NCI-H146 (cell line): ENCODE measurements around the gene AFDN.

Experiments used
- DNase-seq: peaks from one replicate; lab custom pipeline; 2025; lab: John Stamatoyannopoulos, UW

Gene AFDN

DNA sequence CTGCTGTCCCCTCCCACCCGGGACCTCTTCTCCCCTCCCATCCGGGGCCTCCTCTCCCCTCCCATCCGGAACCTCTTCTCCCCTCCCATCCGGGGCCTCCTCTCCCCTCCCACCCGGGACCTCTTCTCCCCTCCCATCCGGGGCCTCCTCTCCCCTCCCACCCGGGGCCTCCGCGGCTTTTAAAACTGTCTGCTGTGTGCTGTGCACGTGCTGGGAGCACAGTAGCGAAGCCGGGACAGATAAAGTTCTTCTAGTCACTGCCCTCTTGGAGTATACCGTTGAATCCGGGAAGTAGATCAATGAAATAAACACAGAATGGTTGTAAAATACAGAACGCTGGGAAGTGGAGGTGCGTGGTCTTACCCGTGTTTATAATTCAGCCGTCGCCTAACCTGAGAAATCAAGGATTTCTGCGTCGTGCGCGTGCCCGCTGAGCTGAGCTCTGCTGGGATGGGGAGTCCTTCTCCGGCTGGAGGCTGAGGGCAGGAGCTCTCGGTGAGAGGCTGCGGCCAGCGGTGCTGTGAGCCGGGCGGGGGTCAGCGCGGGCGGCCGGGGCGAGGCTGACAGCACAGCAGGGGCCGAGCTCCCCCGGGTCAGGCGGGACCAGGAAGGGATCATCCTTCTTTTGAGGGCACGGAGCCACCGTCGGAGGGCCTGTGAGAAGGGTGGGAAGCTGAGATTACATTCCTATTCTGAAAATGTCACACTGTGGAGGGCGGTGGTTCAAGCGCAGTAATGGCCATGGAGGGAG lies 151.2 kb downstream of the AFDN start:
- no peak for DNase-seq

DNA sequence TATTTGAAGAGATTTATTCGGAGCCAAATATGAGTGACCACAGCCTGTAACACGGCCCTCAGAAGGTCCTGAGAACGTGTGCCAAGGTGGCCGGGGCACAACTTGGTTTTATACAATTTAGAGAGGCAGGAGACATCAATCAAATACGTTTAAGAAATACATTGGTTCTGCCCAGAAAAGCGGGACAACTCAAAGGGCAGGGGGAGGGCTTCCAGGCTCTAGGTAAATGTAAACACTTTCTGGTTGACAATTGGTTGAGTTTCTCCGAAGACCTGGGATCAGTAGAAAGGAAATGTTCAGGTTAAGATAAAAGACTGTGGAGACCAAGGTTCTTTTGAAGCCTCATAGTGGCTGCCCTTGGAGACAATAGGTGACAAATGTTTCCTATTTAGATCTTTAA lies 151.9 kb downstream of the AFDN start:
- DNase-seq: no peak

DNA sequence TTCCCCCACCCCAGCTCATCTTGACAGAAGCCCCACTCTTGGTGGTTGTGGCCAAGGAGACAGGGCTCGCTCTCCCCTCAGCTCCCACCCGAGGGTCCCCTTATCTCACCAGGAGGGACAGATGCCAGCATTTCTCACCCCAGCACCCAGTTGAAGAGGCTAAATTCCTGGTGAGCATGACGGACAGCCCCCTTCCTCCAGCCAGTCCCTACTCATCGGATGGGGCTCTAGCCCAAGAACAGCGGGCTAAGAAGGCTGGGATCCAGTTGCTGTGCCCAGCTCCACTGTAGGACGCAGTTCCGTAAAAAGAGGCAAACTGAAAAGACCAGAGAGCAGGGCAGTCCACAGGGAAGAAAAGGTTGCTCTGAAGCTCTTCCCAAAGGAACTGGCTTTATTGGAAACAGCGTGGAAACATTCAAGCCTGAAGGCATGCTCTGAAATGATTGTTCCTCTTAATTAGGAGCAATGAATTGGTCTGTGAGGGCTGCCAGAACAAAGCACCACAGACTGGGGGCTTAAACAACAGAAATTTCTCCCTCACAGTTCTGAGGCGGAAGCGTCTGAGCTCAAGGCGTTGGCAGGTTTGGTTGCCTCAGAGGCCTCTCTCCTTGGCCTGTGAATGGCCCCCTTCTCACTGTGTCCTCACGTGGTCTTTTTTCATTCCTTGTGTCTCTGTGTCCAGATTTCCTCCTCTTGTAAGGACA lies 152.9 kb downstream of the AFDN start:
- DNase-seq: no peak

DNA sequence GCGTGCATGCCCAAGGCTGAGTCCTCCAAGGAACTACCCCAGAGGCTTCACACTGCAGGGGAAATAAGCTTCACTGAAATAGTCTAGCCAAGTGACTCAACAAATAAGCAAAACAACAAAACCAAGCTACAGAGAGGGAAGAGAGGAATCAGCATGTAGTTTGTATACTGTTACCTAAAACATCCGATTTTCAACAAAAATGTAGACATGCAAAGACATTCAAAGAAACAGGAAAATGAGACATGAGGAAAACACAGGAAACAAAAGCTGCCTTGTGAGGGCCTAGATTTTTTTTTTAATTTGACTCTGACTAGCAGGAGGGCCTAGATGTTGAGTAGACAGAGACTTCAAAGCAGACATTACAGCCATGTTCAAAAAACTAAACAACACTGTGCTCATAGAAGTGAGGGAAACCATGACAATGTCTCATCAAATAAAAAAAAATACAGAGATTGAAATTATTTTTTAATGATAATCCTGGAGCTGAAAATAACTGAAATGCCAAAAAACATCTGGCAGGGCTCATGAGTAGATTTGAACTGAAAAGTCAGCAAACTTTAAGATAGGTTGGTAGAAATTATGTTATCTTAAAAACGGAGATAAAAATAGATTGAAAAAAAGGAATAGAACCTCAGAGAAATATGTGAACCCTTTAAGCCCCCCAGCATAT lies 154.3 kb downstream of the AFDN start:
- no peak for DNase-seq

DNA sequence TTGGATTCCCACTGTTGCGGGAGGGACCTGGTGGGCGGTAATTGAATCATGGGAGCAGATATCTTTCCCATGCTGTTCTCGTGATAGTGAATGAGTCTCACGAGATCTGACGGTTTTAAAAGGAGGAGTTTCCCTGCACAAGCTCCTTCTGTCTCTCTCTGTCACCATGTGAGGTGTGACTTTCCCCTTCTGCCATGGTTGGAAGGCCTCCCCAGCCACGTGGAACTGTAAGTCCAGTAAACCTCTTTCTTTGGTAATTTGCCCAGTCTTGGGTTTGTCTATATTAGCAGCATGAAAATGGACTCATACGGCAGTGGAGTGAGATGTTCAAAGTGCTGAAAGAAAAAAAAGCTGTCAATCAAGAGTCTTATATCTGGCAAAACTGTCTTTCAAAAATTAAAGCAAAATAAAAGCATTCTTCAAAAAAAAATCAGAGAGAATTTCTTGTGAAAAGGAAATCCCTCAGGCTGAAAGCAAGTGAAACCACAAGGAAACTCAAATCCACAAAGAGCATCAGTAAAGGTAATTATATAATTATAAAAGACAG lies 155.3 kb downstream of the AFDN start:
- DNase-seq: no peak

DNA sequence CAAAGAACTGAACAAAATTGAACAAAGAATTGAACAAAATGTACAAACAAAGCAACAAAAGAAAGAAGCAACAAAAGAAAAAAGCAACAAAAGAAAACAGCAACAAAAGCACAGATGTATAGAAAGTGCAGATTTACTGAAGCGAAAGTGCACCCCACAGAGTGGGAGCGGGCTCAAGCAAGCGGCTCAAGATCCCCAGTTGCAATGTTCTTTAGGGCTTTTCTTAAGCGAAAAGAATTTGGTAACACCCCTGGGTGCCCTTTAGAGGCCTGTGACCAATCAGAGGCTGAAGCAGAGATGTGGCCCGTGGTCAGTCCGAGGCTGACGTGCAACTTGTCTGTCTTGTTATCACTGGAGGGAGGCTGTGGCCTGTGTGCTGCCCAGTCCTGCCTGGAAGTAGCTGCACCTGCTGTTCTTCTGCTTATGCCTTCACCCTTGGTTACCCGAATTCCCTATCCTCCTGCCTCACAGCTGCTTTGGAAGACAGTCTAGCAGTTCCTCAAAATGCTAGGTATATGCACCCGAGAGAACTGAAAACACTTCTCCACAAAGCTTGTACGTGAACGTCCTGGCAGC lies 157.5 kb downstream of the AFDN start:
- no peak for DNase-seq

DNA sequence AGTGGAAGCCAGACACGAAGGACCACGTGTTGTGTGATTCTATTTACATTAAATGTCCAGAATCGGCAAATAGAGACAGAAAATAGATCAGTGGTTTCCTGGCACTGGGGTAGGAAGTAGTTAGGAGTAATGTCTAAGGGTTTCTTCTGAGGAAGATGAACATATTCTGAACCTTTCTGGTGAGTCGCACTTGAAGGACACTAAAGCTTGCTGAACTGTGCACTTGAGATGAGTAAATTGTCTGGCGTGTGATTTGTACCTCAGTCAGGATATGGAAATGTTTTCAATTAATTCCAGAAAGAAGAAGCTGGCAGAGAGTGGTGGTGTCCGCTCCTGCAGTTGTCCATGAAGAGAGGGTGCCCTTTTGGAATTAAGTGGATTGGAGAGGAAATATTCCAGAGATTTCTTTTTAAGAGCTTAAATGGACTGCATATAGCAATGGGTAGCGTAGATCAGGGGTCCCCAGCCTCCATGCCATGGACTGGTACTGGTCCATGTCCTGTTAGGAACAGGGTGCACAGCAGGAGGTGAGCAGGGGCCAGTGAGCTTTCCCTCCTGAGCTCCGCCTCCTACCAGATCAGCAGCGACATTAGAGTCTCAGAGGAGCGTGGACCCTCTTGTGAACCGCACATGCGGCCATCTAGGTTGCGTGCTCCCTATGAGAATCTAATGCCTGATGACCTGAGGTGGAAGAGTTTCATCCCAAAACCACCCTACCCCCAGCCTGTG lies 158.3 kb downstream of the AFDN start:
- no peak for DNase-seq

DNA sequence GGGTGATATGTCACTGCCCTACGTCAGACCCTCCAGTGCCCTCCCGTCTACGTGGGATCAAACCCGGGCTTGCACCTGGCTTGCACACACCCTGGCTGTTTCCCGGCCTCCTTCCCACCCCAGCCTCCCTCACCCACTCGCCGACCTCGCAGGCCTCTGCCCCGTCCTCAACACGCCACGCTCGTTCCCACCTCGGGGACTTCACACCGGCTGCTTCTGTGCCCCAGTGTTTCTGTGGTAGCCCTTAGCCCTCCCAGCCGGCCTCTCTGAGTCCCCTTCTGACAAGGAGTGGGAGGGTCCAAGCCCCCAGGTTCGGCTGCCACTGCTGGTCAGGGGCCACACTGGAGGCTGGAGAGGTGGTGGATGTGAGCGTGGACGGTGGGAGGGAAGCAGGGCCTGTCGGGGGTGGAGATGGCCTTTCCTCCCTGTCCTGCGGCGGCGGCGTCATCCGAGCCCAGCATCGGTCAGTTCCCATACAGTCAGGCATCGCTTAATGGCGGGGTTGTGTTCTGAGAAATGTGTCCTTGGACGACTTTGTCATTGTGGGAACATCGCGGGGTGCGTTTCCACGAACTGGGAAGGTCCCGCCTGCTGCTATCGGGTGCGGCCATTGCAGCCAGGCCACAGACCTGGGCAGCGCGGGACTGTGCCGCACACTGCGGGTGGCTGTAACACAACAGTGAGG lies 159.3 kb downstream of the AFDN start:
- DNase-seq: no peak

DNA sequence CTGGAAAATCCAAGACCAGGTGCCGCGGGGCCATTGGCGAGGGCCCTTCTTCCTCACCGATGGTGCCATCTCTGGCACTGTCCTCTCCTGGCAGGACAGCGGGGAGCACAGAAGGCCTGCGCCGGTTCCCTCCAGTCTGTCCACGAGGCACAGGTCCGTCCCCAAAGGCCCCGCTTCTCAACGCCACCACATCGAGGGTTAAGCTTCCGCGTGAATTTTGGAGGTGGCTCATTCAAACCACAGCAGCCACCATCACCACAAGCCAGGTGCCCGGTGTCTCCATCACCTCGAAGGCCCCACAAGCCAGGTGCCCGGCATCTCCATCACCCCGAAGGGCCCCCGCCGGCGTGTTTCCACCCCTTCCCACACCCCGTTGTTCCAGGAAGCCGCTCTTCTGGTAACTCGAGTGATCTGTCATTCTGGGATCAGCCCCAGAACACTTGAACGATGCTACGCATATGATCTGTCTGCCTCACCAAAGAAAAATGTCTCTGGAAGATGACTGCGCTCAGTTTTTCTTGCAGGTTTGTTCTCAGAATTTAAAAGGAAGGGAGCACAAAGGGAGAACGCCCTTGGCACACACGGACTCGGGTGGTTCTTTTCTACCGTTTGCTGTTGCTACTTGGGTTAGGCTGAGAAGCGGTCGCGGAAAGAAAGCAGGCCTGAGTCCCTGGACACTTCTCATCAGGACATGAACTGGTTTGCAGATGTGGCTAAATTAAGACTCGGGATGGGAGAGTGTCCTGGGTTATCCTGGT lies 160.9 kb downstream of the AFDN start:
- DNase-seq: no peak

DNA sequence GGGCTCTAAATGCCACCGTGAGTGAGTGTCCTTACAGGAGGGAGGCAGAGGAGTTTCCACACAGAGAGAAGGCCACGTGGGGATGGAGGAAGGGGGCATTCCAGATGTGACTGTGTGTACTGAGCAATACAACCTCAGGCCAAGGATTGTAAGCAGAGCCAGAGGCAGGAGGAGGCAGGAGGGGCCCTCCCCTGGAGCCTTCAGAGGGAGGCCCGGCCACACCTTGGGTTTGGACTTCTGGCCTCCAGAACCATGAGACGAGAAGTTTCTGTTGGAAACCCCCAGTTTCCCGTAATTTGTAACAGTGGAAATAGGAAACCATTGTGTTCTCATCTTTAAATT lies 161.4 kb downstream of the AFDN start:
- no peak for DNase-seq

DNA sequence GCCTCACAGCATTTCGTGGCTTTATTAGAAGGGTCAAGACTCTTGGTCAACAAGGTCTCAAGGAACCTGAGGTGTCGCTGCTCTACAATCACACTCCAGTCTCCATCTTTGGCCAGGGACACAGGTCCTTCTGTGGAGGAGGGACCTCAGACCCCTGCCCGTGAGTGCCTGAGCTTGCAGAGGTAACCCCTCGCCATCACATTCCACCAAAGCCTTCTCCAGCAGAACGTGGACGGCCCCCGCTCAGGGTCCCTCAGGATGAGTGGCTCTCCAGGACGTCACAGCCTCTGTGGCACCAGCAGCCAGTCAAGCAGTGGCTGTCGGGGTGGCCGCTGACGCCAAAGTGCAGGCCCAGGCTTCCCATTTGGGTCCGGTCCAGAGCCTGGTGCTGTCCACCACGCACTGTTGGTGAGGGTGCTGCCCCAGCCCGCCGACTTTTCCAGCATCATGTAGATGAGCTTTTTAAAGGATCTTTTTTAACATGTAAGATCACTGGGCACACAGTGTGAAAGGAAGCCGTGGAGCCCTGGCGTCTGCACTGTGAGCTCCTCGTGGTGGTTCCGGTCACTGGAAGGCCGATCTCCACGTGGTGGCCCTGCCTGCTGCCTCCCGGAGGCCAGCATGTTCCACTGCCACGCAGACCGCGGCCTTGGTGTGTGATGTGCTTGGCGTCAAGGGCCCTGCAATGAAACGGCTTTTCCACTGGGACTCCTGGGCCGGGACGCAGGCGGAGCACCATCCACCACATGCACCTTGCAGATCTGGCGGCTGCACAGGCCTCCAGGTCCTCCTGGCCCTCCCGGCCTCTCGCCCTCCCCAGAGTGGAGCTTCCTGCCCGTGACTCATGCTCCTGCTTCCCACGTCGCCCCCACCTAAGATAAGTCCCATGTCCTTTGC lies 162.5 kb downstream of the AFDN start:
- no peak for DNase-seq

DNA sequence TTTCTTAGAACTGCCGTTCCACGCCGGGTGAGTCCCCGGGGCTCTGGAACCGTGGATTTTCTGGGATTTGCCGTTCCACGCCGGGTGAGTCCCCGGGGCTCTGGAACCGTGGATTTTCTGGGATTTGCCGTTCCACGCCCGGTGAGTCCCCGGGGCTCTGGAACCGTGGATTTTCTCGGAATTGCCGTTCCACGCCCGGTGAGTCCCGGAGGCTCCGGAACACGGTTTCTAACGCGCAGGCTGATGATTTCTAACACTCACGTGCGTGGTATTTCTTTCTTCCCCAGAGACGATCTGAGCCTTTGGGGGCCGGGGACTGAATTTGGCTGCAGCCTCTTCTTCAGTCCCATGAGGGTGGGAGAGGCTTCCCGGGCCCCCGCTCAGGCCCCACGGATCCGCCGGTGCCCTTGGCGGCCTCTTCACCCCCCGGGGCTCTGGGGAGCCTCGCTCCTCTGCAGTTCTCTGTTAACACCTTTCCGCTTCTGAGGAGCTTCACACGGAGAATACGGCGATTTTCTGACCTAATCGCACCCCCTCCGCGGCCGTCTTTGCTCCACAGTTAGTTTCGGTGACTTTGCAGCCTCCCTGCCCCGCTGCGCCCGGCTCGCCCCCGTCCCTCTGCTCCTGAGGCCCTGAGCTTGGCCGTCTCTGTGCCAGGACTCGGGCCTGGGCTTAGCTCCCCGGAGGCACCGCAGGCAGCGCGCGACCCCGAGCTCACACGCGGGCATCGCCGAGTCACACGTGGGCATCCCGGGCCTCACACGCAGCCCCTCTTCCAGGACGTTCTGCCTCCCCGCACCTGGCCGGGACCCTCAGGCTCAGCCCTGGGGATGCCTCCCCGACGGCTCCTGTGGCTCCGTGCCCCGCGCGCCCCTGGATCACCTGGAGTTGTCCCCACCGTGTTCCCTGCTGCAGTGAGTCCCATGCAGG lies 163.6 kb downstream of the AFDN start:
- no peak for DNase-seq

DNA sequence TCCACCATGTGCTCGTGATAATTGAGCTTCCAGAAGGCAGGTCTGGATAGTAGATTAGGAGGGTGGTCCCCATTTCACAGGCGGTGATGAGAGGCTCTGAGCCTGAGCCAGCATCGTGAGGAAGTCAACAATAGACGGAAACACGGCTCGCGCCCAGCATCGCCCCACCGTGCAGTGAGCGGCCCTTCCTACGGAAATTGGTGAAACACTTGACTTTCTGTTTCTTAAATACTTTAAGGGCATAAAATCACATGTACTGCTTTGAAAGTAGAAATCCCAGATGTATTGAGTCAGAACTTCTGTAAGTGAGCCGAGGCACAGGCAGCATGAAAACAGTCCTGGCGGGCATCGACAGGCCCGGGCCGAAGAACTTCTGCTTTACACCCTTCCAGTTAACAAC lies 166.5 kb downstream of the AFDN start:
- no peak for DNase-seq

DNA sequence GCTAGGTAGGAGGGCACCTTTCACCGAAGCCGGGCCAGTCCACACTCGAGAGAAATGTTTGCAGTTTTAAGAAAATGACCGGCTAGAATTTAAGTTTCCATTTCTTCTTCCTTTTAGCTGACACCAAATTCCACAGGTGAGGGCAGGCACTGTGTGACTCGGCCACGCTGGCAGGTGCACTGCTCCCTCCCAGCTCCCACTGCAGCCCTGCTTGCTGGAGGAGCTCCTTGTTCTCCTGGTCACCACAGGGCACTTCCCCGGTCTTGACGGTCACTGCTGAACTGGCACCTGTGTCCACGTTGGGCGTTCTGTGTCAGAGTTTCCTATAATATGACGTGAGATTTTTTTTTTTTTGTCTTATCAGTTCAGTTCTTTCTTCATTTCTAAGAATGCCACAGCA lies 167.1 kb downstream of the AFDN start:
- DNase-seq: no peak

DNA sequence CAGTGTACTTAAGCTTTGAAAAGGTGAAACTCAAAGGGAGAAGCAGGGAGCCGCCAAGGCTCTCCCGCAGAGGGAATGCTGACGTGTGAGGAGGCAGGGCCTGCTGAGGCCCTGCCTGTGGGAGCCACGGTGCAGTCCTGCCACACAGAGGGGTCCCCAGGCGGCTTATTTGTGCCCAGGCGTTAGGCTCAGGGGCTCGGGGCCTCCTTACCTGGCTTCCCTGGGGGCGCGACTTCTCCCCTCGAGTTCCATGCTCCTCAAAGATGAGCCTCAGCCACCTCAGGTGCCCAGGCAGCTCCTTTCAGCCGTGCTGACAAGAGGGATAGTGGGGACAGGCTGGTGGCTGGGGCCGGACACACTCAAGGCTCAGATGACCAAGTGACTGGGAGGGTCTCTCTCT lies 168.6 kb downstream of the AFDN start:
- no peak for DNase-seq

DNA sequence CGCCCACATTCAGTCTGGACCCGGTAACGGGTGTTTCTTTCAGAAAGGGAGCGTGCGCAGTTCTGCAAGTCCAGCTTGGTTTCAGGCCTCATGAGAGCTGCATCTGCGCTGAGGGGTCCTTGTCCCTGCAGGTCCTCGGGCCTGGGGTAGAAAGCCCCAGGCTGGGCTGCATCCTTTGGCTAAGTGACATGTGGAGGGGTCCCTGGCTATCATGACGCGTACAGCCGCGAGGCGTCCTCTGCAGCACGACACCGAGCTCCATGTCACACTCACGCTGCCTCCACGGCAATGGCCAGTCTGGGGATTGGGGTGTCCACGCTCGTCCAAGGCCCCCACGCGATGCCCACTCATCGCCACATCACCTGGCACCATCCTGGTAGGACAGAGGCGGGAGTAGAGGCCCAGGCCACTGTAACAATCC lies 169.0 kb downstream of the AFDN start:
- DNase-seq: no peak

DNA sequence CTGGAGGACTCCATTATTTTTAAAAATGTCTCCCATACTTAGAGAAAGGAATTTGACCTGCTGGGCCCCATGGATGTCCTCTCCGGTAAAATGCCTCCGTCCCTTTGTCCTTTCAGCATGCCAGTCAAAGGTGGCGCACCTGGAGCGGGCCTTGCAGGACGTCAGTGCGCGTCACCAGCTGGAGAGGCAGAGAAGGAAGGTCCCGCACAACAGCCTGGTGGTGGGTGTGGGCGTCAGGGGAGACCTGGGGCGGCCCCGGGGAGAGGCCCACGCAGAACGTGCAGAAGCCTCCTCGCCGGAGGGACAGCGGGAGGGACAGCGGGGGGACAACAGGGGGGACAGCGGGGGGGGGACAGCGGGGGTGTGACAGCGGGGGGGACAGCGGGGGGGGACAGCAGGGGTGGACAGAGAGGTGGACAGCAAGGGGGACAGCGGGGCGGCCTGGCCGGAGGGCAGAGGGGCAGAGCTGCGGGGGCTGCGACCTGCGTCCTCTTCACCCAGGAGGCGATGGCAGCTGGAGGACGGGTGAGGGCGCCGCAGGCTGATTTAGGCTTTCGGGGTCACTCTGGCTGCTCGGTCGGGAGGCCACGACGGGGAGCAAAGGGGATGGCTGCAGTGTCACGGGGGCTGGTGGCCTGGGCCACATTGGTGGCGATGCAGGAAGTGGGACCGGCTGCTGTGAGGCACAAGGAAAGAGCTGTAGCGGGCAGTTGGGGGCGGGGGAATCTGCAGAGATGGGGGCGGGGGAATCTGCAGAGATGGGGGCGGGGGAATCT lies 169.9 kb downstream of the AFDN start:
- DNase-seq: peak; percentile 50

DNA sequence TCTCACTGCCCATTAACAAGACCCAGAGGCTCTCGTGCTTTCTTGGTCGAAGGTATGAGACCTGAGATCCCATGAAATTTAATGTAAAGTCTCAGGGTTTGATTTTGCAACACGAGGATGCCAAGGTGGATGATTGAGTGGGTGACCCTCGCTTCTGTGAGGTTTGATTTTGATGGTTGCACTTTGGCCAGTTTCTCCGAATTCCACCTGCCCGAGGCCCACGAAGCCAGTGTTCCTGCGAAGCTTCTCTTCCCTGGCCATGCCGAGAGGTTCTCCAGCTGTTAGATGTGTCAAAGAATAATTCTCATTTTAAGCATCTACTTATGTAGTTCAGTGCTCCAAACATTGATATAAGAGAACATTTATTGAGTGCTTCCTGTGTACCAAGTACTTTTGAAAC lies 170.9 kb downstream of the AFDN start, which contains the start of gene KIF25:
Gene KIF25, plus strand, starts transcription at position 30 of the 400 bp plus-strand sequence. CDS start 31,915 bp downstream, outside the sequence.
- DNase-seq: no peak
